K562 (cell line): ENCODE data around the gene OLFML2B. TPM values are rescaled to one million over a fixed set of nuclear protein-coding genes. Genes with fewer than 3 reads are reported as not detected.

Source experiments
- ATAC-seq: fragments of 200-7000 bp; cut with Tn5 transposase; 3 replicates; pipeline ENCODE4 v1.9.1; 2020; ENCODE audit warnings: moderate library complexity
- BruUV-seq: library from RNA; stranded (reverse); fragments of 400-500 nt; replicated peaks from 2 replicates; lab custom pipeline; 2021; lab: Mats Ljungman, UMichigan
- CTCF ChIA-PET: fragments of 300-600 bp; formaldehyde crosslinking; extraction: SDS; loops from one replicate; lab custom pipeline; 2021; ENCODE audit warnings: low intra/inter-chr PET ratio; lab: Yijun Ruan, JAX
- POLR2A ChIA-PET: fragments of 300-600, 350-650 bp; sonication (Branson Sonifier 250); formaldehyde crosslinking; extraction: SDS; loops from one replicate; lab custom pipeline; 2021; ENCODE audit warnings: antibody characterized with exemption, inconsistent platforms; lab: Yijun Ruan, JAX
- DNase-seq, 4 experiments: peaks; one replicate each; pipeline versions ENCODE4 v3.0.0 to v3.0.0-alpha.2; 2011 to 2018; ENCODE audit warnings: low spot score in 3 of 4, mixed read lengths in 3 of 4; ENCODE audit errors: extremely low read depth in 1 of 4
- FAIRE-seq: peaks from 2 replicates; lab custom pipeline; 2011; peaks lifted over from hg19 to GRCh38; lab: Jason Lieb, UNC
- H2AFZ ChIP-seq: 2 replicates; pipeline ENCODE4 v1.6.0; 2011; ENCODE audit warnings: low read depth, low read length, control low read depth, inconsistent platforms
- H3K27ac ChIP-seq: fragments of 200-600 bp; 3 replicates; pipeline ENCODE4 v1.8.0; 2011; ENCODE audit warnings: low read depth, mild to moderate bottlenecking, control low read depth, inconsistent platforms, low read length, moderate library complexity, mixed read lengths; ENCODE audit errors: extremely low read depth
- H3K27me3 ChIP-seq, 2 experiments: fragments of 300-600 bp in 1 of 2; 2 replicates in 1 of 2; 3 replicates in 1 of 2; pipeline versions ENCODE4 v1.6.0 to v1.8.0; 2011; ENCODE audit warnings: inconsistent platforms in 2 of 2, low read length in 2 of 2, mild to moderate bottlenecking in 1 of 2, mixed read lengths in 1 of 2, moderate library complexity in 1 of 2; ENCODE audit not compliant: control insufficient read depth in 2 of 2, insufficient read depth in 2 of 2
- H3K36me3 ChIP-seq: fragments of 300-600 bp; 3 replicates; pipeline ENCODE4 v1.8.0; 2011; ENCODE audit warnings: mild to moderate bottlenecking, low read length, inconsistent platforms; ENCODE audit not compliant: control insufficient read depth, insufficient read depth
- H3K4me1 ChIP-seq, 2 experiments: fragments of 200-600 bp in 1 of 2; replicated peaks in 1 of 2; 2 replicates in 1 of 2; 3 replicates in 1 of 2; pipeline versions ENCODE4 v1.5.1 to v1.8.0; 2011; ENCODE audit warnings: inconsistent platforms in 2 of 2, low read length in 2 of 2, mild to moderate bottlenecking in 1 of 2, mixed read lengths in 1 of 2, moderate library complexity in 1 of 2; ENCODE audit not compliant: control insufficient read depth in 2 of 2, insufficient read depth in 2 of 2
- H3K4me2 ChIP-seq: 2 replicates; pipeline ENCODE4 v1.6.1; 2011; ENCODE audit warnings: low read length, control low read depth, inconsistent platforms, mixed read lengths; ENCODE audit not compliant: insufficient read depth
- H3K4me3 ChIP-seq: fragments of 200-600 bp; sonication (generic), shearing (Covaris generic); 2 replicates; pipeline ENCODE4 v1.5.1; 2016; ENCODE audit warnings: control low read depth, inconsistent platforms
- H3K79me2 ChIP-seq: fragments of 200-600 bp; 3 replicates; pipeline ENCODE4 v1.8.0; 2011; ENCODE audit warnings: low read length, inconsistent platforms; ENCODE audit not compliant: control insufficient read depth, insufficient read depth
- H3K9ac ChIP-seq, 2 experiments: 2 replicates each; pipeline versions ENCODE4 v1.6.0 to v1.6.1; 2011; ENCODE audit warnings: low read depth in 2 of 2, low read length in 2 of 2, control low read depth in 1 of 2, inconsistent platforms in 1 of 2, mild to moderate bottlenecking in 1 of 2, mixed read lengths in 1 of 2; ENCODE audit not compliant: insufficient read depth in 1 of 2
- H3K9me1 ChIP-seq: one replicate; pipeline ENCODE4 v1.6.0; 2011; ENCODE audit warnings: inconsistent platforms, mild to moderate bottlenecking, low read length, moderate library complexity; ENCODE audit not compliant: control insufficient read depth, insufficient read depth
- H3K9me3 ChIP-seq: replicated peaks from 2 replicates; pipeline ENCODE4 v1.5.1; 2011; ENCODE audit warnings: low read depth, low read length, inconsistent platforms; ENCODE audit not compliant: control insufficient read depth, insufficient read depth
- H4K20me1 ChIP-seq: replicated peaks from 2 replicates; pipeline ENCODE4 v1.6.1; 2011; ENCODE audit warnings: low read length, inconsistent platforms, mixed read lengths; ENCODE audit not compliant: control insufficient read depth, insufficient read depth
- NCOA2 ChIP-seq, 2 experiments: fragments of 450-650 bp; IDR thresholded peaks; 2 replicates each; pipeline ENCODE4 v1.6.1; 2018; ENCODE audit warnings: mild to moderate bottlenecking in 2 of 2, moderate library complexity in 1 of 2; ENCODE audit not compliant: partially characterized antibody in 2 of 2
- ZNF133 ChIP-seq: fragments of 250-450 bp; sonication (Bioruptor Pico); IDR thresholded peaks from 2 replicates; pipeline ENCODE4 v1.4.0; 2020; ENCODE audit warnings: mild to moderate bottlenecking
- ZNF766 ChIP-seq: fragments of 200-800 bp; sonication (Bioruptor generic); conservative IDR thresholded peaks from 2 replicates; pipeline ENCODE4 v1.6.1; 2016; ENCODE audit warnings: missing genetic modification characterization, missing compliant biosample characterization
- WGBS: fragments of 100-300 bp; shearing (Covaris generic); methylation state at CpG from one replicate; pipeline ENCODE4 v1.1.6; 2016; ENCODE audit warnings: low coverage, mixed read lengths; ENCODE audit not compliant: insufficient coverage; ENCODE audit errors: missing lambda C conversion rate; 5-methylcytosine and 5-hydroxymethylcytosine counted together
- in situ Hi-C: fragments of 300-500 bp; cut with MboI; formaldehyde crosslinking; loops from 4 replicates; pipeline ENCODE4 v1.15.0; 2018; ENCODE audit warnings: inconsistent platforms, mixed read lengths
- intact Hi-C: fragments of 100-400 bp; cut with micrococcal nuclease; formaldehyde crosslinking; loops from 2 replicates; pipeline ENCODE4 v1.14.2; 2022
- polyA plus RNA-seq, 8 experiments: library from polyadenylated mRNA; depleted of rRNA in 4 of 8; stranded (reverse) in 5 of 8; unstranded in 3 of 8; fragments of >200 nt; fragmentation: Nextera tagmentation in 2 of 8; fragmentation: Illumina TruSeq in 1 of 8; extraction: Ambion mirVana in 2 of 8; extraction: Trizol in 1 of 8; gene quantifications; 2 replicates each; pipeline versions ENCODE4 v1.2.1 to v1.2.3, GENCODE V29; 2011 to 2014; ENCODE audit warnings: inconsistent platforms in 1 of 8, missing spikeins in 1 of 8
- total RNA-seq, 7 experiments: library from RNA; depleted of rRNA in 6 of 7; stranded (reverse); fragments of >200 nt in 6 of 7; fragmentation: Illumina TruSeq in 2 of 7; extraction: Trizol in 2 of 7; gene quantifications; 2 replicates each; pipeline versions ENCODE4 v1.2.1 to v1.2.3, GENCODE V29; 2011 to 2021; ENCODE audit warnings: low replicate concordance in 1 of 7
- TF ChIP-seq, protein P1 (sequence below), 2 experiments: IDR thresholded peaks; 2 replicates each; pipeline ENCODE4 v1.6.1; 2011; ENCODE audit warnings: borderline replicate concordance in 1 of 2, control low read depth in 1 of 2, low read depth in 1 of 2, low read length in 1 of 2, mild to moderate bottlenecking in 1 of 2, mixed read lengths in 1 of 2, moderate library complexity in 1 of 2; ENCODE audit not compliant: insufficient read depth in 1 of 2, insufficient read length in 1 of 2, poor library complexity in 1 of 2, severe bottlenecking in 1 of 2; ENCODE audit errors: extremely low read depth in 1 of 2

Gene OLFML2B
- total and polyA plus RNA-seq, 9 of the 15 experiments (the other 6 are each of a cell fraction or from before 2014, with no cell fraction given) = not detected

DNA sequence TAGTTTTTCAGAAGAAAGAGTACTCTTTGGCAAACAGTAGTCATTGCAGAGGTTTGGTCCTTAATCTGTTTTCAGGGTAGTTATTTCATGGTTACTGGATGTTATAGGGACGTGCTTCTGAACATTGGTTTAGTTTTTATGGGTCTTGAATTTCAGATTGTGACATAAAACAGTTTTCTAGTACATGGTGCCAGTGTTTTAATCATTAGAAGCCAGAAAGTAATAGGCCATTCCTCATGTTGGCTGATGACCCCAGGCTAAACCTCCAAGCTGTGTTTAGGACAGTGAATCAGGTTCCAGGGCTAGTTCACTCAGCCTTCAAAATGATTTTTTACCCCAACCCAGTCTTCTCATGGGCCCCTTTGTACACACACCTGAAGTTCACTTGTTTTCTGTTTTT lies 73.3 kb downstream of the OLFML2B start (continued):
- TF ChIP-seq, protein P1, sequence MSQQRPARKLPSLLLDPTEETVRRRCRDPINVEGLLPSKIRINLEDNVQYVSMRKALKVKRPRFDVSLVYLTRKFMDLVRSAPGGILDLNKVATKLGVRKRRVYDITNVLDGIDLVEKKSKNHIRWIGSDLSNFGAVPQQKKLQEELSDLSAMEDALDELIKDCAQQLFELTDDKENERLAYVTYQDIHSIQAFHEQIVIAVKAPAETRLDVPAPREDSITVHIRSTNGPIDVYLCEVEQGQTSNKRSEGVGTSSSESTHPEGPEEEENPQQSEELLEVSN (IDR thresholded peaks at IDR 0.05; ENCODE audit: borderline replicate concordance in 1 of 2, extremely low read depth in 1 of 2, insufficient read depth in 1 of 2, insufficient read length in 1 of 2, low read depth in 1 of 2, low read length in 1 of 2, poor library complexity in 1 of 2, severe bottlenecking in 1 of 2) = no peak
- TF ChIP-seq ZNF133 = no peak

DNA sequence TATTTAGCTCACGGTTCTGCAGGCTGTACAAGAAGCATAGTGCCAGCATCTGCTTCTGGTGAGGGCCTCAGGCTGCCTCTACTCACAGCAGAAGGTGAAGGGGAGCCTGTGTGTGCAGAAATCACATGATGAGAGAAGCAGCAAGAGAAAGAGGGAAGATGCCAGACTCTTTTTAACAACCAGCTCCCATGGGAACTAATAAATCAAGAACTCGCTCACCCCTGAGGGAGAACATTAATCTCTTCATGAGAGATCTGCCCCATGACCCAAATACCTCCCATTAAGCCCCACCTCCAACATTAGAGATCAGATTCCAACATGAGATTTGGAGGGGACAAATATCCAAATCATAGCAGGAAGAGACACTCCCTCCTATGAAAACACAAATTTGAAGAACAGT lies 74.1 kb downstream of the OLFML2B start:
- DNase-seq (no peak), ATAC-seq (no peak), FAIRE-seq (no peak)
- H3K9ac ChIP-seq = no peak overlapping the region
- H3K4me1 ChIP-seq = peaks cover 4 to 32% of the 10 kb centered on the region in 2 experiments; a peak in 4 of 5 replicates
- H3K4me3 ChIP-seq = no peak overlapping the region
- no peak overlapping the region for H3K4me2 ChIP-seq
- in situ Hi-C loops (no loop called here), intact Hi-C loops (no loop called here)
- H4K20me1 ChIP-seq = no peaks in the 10 kb centered on the region
- ChIA-PET POLR2A (interaction anchor here (1.5 kb wide), 1 partner anchor 24 kb away, joined by 3 read pairs; no protein-coding TSS in a partner anchor), CTCF (no interaction called here)
- H3K36me3 ChIP-seq = 0 out of 3 replicates have a peak, but pooled peaks cover 5% of the 10 kb centered on the region
- no peak overlapping the region for H3K27ac ChIP-seq
- no TSS peak for BruUV-seq
- no peaks in the 10 kb centered on the region for H3K27me3 ChIP-seq
- H2AFZ ChIP-seq = no peak overlapping the region
- no peaks in the 10 kb centered on the region for H3K79me2 ChIP-seq
- no peaks in the 10 kb centered on the region for H3K9me1 ChIP-seq
- TF ChIP-seq NCOA2 (IDR thresholded peaks at IDR 0.05; ENCODE audit: partially characterized antibody in 2 of 2) (no peak), ZNF766 (peak; percentile 73; the same call in 1 of the 2 replicates)
- WGBS = 31% methylated on average over 2 of the region's 2 CpGs
- H3K9me3 ChIP-seq = no peaks in the 10 kb centered on the region
